NCI-H2227 (cell line): ENCODE measurements around the gene EIF3F.

Source experiments
- DNase-seq: peaks from one replicate; lab custom pipeline; 2025; ENCODE audit not compliant: unreplicated experiment; lab: John Stamatoyannopoulos, UW

EIF3F gene

DNA sequence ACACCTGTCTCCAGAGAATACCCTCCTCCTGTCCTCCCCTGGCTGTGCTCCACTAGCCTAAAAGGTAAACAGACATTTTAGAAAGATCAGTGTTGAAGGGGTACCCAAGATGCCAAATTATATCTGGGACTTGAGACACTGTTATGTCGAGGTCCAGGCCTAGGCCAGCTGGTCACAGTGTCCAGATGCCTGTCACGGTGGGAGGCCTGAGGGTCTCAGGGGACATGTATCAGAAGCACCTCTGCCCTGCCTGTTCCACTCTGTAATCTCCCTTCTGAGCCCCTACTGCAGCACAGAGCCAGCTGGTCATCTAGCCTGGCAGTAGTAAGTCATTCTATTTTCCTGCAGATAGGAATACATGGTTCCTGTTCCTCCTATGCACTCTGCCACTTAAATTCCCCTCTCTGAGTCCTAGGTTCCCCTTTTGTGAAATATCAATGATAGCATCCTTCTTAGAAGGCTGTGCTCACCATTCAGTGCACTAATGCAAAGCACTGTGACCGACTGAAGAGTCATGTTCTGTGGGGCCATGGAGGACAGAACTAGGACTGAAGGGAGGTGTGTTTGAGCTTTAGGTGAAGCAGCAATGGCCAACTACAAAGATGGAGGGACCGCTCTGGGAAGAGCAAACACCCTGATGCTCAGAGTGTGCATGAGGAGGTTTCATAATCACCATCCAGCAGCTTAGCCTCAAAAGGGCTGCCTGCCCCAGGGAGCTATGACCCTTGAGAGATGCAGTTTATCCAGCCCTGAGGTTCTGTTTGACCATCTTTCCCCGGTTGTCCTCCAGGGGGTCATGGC lies 49.1 kb downstream of the EIF3F start:
- no peak for DNase-seq

DNA sequence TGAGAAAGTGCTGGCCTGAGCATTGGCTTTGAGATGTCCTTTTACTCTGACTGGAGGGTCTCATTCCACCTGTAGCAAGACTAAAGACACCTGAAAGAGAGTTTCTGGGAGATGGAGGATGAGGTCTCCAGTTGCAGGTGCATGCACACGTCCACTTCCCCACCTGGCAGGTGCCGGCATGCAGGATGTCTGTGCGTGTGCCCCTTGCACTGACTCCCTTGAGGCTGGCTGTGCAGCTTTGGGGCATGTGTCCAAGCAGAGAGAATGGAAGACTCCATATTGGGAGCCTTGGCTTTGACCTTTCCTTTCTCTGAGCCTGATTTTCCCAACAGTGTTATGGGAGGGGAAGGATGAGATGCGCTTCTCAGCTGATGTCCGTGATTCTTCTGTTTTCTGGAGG lies 49.8 kb downstream of the EIF3F start:
- no peak for DNase-seq

DNA sequence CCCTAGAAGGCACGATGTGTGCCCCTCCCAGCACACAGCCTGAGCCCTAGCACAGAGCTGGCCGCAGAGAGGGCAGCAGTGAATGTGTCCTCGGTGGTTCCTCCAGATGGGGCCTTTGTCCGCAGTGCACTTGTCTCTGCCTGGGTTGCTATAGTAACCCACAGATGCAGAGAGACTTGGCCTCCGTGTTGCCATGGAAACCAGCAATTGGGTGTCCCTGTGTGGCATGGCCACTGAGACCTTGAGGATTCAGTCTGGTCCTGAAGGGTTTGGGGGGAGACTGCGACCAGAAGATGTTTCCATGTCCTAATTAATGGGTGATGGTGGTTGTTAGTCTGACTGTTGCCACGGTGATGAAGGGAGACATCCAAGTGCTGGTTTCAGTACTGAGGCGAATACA lies 51.3 kb downstream of the EIF3F start:
- peak; percentile 91 for DNase-seq

DNA sequence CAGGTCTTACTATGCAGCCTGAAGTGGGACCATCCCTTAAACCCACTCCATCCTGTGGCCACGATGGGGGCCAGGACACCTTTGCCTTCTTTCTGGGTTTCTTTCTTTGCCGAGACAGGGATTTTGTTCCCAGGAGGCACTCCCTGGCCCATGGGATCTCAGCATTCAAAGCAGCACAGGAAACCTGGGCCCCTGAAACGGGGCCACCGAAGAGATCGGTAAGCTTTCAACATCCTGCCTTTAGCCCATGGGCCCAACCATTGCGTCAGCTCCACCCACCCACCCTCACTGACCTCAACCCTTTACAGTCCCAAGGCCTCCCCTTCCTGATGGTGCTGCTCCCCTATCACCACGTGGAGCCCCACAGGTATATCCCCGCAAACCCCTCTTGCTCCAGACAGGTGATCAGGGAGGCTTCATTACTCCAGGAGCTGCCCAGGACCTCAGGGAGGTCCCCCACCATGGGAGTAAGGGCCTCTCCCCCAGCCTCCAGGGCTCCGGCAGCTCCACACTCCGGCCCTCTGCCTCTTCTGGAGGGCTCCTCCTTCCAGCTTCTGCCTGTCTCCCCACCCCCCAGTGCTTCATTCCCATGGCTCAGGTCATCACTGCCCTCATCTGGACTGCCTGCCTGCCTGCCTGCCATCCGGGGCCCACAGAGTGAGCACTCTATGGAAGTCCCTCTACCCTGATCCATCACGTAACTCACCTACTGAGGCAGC lies 51.8 kb downstream of the EIF3F start:
- DNase-seq, result no peak

DNA sequence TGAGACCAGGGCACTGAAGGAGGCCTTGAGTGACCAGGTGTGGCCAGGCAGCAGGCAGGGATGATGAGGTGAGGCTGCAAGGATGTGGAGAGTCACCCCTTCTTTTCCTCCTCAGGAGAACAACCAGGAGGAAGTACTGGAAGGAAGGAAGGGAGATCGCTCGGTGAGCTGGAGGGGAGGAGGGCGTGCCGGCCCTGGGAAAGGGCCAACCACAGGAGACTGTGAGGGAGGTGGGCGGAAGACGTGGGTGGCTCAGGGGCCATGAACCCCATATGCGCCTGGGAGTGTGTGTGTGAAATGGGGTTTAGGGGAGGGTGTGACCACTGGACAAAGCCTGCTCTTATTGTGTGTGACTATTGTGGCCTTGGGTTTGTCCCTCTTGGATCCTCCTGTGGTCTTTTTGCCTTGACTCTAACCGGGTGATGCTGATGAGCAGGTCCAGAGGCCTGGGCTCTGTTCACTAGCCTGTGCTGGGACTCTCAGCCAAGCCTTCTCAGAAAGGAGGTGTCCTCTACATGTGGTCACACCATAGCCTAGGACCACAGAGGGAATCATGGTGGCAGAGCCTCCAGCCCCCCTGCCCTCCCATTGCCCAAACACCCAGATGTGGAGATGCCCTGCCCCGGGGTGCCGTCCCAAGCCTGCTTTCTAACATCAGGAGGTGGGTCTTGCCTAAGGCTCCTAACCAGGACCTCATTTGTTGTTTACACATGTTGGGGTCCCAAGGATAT lies 52.6 kb downstream of the EIF3F start:
- DNase-seq, result no peak

DNA sequence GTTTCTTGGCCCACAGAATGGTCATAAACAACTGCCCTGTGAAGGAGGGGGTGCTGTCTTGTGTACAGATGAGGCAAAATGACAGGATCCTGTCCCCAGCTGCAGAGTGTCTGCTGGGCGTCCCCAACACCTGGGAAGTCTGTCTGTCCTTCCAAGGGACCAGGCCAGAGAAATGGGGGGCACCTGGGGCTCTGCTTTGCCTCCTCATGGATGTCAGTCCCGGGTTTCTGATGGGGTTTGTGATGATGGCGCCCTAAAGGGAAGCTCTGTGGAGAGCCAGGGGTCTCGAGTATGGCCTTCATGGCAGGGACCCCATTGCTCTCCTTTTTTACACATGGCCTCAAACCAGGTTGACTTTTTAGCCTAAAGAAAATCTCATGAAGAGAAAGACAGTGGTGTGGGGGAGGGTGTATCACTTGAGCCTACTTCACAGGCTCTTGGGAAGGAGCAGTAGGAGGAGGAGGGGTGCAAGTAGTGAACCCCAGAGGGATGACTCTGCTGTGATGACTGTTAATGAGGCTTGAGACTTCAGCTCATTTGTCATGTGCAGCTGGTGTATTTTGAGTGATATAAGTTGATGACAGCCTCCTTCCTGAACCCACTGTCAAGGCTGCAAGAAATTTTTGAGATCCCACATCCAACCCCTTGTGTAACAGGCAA lies 53.3 kb downstream of the EIF3F start:
- no peak for DNase-seq

DNA sequence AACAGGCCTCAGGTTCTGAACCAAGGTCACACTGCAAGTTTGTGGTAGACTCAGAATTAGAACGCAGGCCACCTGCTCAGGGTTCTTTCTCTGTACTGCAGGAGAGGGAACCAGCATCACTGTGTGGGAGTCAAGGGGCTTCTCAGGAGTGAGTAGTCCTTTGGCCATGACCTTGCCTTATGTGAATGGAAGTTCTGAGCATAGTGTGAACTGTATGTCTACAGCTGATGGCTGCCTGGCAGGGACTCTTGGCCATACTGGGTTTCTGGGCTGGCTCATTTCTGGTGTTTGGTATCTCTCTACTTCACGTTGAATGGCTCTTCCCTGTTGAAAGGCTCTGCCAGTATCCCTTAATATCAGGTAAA lies 53.8 kb downstream of the EIF3F start:
- DNase-seq, result no peak

DNA sequence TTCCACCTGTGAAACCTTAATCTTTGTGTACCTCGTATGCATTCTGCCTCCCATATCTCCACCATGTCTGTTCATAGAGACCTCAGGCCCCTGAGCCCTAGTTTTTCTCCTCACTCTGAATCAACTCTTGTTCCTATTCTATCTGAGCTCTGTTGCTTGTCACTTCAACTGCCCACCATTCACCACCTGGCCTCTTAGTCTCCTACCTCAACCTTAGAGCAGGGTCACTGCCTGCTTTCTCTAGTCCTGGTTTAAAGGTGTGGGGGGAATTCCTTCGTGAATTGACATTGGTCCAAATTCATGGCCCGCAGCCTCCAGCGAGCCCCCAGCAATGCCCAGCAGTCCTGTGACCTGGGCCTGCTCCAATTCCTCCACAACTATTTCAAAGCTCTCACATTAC lies 54.4 kb downstream of the EIF3F start:
- no peak for DNase-seq

DNA sequence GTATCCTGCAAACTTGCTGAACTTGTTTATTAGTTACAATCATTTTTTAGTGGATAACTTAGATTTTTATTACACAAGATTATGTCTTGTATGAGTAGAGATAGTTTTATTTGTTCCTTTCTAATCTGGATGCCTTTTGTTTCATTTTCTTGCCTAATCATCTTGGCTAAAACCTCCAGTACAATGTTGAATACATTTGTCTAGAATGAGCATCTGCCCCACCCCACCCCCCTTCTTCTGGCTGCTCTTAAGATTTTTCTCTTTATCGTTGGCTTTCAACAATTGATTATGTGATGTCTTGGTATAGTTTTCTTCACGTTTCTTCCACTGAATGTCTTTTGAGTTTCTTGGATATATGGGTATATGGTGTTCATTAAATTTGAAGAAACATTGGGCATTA lies 56.6 kb downstream of the EIF3F start:
- no peak for DNase-seq

DNA sequence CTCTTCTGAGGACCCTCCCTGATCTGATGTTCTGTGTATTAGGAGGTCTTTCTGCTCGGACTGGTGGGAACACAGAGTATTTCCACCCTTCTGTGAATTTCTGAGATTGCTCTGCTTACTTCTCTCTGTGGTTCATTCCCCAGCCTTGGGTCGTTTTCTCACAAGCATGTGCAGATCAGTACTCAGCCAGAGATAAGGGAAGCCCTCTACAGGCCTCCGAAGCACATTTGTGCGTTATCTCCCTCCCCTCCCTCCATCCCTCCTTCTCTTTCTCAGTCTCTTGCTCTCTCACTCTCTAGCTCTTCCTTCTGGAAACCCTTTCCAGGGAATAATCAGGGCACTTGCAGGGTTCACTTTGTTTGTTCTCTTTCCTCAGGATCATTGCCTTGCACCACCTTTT lies 58.7 kb downstream of the EIF3F start:
- DNase-seq, result no peak

DNA sequence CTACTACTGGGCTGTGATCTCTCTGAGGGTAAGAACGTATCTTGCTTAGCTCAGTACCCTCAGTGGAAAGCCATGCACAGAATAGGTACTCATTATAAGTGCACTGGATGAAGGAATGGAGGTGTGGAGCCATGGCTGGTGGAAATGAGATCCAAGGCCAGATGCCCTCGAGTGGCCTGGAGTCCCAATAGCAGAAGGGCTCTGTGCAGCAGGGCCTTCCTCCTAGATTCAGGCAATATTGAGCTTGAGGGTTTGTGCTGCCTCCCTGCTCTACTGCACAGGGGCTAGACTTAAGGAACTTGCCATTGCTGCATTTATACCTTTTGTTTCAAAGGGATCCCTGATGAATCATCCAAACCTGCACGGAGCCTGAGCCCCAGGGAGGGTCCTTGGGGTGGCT lies 60.2 kb downstream of the EIF3F start:
- DNase-seq, result no peak

DNA sequence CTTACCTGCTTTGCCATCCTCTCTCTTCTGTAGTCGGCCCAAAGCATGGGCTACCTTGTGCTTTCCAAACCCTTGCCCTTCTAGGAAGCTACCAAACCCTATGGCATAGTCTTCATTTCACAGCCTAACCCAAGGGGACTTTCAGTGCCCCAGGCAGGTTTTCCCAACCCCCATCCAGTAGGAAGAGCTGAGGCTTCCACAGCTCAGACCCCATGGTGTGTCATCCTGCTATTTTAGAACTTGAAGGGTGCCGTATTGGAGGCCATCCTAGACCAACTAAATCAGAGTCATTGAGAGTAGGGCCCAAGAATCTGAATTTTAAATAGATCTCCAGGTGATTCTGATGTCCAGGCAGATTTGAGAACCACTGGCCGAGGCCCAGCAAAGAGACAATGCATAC lies 61.9 kb downstream of the EIF3F start:
- no peak for DNase-seq
